ENCODE data around the gene YBEY. TPM values are rescaled to one million over a fixed set of nuclear protein-coding genes. Genes with fewer than 3 reads are reported as not detected.

Gene YBEY
- total and polyA plus RNA-seq, 2 of the 8 experiments (the other 6 are each of a cell fraction or from before 2014, with no cell fraction given), result 26.9 to 31.9 TPM

GRCh38 chr21:46255758-46256337, 30.3 kb upstream of the YBEY start (continued):
- TF ChIP-seq E2F6 (IDR thresholded peaks at IDR 0.05) (no peak), EP300 (IDR thresholded peaks at IDR 0.05; ENCODE audit: borderline replicate concordance in 1 of 2, low read depth in 2 of 2, low read length in 2 of 2) (no peak)

All from H1 (cell line).